NCI-H1694 treated with DMSO at 0.1 percent for 48 hours (cell line): ENCODE measurements around the gene CD200.
"Not testable (repeated sequence)": the region's sequence is repeated elsewhere in the genome, so short reads cannot be mapped to it uniquely, and the experiment has no call there.

Experiments
- DNase-seq: peaks from one replicate; lab custom pipeline; 2025; lab: John Stamatoyannopoulos, UW

Gene CD200

GRCh38 chr3:112389961-112390360 is 57.0 kb downstream of the CD200 start:
- DNase-seq: no peak

GRCh38 chr3:112390783-112391641 is 58.1 kb downstream of the CD200 start:
- DNase-seq: no peak

- DNase-seq: no peak
Observed at GRCh38 chr3:112391648-112392047, 58.7 kb downstream of the CD200 start.

- DNase-seq: no peak
Observed at GRCh38 chr3:112392393-112393359, 59.7 kb downstream of the CD200 start.

- DNase-seq: no peak
Observed at GRCh38 chr3:112393360-112393728, 60.4 kb downstream of the CD200 start.

- DNase-seq: no peak
Observed at GRCh38 chr3:112394003-112394640, 61.2 kb downstream of the CD200 start.

GRCh38 chr3:112395181-112395895 is 62.4 kb downstream of the CD200 start:
- no peak for DNase-seq

- no peak for DNase-seq
Observed at GRCh38 chr3:112395896-112396290, 62.9 kb downstream of the CD200 start.

GRCh38 chr3:112397556-112397955 is 64.6 kb downstream of the CD200 start:
- DNase-seq: no peak

- DNase-seq: no peak
Observed at GRCh38 chr3:112399064-112399463, 66.1 kb downstream of the CD200 start.

GRCh38 chr3:112399554-112399953 is 66.6 kb downstream of the CD200 start:
- not testable (repeated sequence) for DNase-seq

- DNase-seq: not testable (repeated sequence)
Observed at GRCh38 chr3:112400317-112400716, 67.4 kb downstream of the CD200 start.

GRCh38 chr3:112401617-112402016 is 68.7 kb downstream of the CD200 start:
- DNase-seq: no peak

GRCh38 chr3:112403103-112403502 is 70.1 kb downstream of the CD200 start:
- DNase-seq: no peak

GRCh38 chr3:112404924-112405549 is 72.1 kb downstream of the CD200 start:
- DNase-seq: not testable (repeated sequence)

- no peak for DNase-seq
Observed at GRCh38 chr3:112405845-112406244, 72.9 kb downstream of the CD200 start.

- no peak for DNase-seq
Observed at GRCh38 chr3:112407214-112407887, 74.4 kb downstream of the CD200 start.

- DNase-seq: no peak
Observed at GRCh38 chr3:112407888-112408702, 75.1 kb downstream of the CD200 start.

- DNase-seq: no peak
Observed at GRCh38 chr3:112409041-112409440, 76.1 kb downstream of the CD200 start.

- DNase-seq: no peak
Observed at GRCh38 chr3:112411425-112411824, 78.5 kb downstream of the CD200 start.
